GM19372 (cell line): Measurements from ENCODE around the gene MTMR8.
"Not testable (repeated sequence)": the region's sequence is repeated elsewhere in the genome, so short reads cannot be mapped to it uniquely, and the experiment has no call there.

Experiments used
- ATAC-seq: cut with Tn5 transposase; IDR thresholded peaks from one replicate; pipeline ENCODE4 v1.9.1; 2021; ENCODE audit warnings: mild to moderate bottlenecking, low read depth, moderate library complexity; ENCODE audit not compliant: unreplicated experiment

Gene MTMR8

GRCh38 chrX:64394874-64395567 lies at the start of gene MTMR8:
Gene MTMR8, minus strand, starts transcription at chrX:64395452. Its CDS starts 89 bp downstream, at chrX:64395363.
- ATAC-seq, result peak; percentile 95

- ATAC-seq, result no peak
These were observed 44.3 kb upstream of the MTMR8 start for GRCh38 chrX:64439551-64439950.

- no peak for ATAC-seq
These were observed 42.4 kb upstream of the MTMR8 start for GRCh38 chrX:64437665-64438064.

DNA sequence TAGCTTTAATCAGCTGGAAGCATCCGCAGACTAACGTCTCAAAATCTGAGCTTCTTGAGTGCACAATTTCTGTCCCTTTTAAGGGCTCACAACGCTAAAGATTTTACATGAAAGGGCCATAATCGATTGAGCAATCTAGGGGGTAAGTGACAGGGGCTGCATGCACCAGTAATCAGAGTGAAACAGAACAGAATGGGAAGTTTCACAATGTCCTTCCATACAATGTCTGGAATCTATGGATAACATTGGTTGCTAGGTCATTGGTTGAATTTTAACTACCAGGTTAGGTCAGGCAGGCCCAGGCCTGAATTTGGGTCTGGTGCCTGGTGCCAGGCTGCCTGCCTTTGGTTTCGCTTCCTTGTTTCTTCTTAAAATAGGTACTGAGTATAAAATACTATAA lies 42.0 kb upstream of the MTMR8 start:
- ATAC-seq, result no peak

DNA sequence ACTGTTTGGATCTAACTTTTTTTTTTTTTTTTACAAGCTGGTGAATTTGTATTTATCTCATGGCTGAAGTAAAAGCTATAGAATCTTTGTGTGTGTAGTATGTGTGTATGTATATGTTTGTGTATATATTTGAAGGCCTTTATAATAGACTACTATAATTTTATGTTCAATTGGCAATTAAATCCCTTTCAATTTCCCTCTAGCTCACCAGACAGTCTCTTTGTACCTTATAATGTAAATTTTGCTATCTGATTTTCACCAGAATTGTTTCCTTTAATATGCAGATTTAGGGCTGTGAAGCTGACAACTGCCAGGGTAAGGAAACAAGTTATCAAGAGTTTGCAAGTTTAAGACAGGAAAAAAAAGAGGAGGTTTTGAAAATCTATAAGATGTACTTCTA lies 33.1 kb upstream of the MTMR8 start:
- ATAC-seq, result no peak

GRCh38 chrX:64427787-64428186 lies 32.5 kb upstream of the MTMR8 start:
- ATAC-seq, result peak; percentile 72

- ATAC-seq, result no peak
These were observed 32.0 kb upstream of the MTMR8 start for GRCh38 chrX:64427281-64427680.

- not testable (repeated sequence) for ATAC-seq
These were observed 14.5 kb upstream of the MTMR8 start for GRCh38 chrX:64409730-64410129.

GRCh38 chrX:64398088-64398487 lies 2.8 kb upstream of the MTMR8 start:
- ATAC-seq, result no peak

DNA sequence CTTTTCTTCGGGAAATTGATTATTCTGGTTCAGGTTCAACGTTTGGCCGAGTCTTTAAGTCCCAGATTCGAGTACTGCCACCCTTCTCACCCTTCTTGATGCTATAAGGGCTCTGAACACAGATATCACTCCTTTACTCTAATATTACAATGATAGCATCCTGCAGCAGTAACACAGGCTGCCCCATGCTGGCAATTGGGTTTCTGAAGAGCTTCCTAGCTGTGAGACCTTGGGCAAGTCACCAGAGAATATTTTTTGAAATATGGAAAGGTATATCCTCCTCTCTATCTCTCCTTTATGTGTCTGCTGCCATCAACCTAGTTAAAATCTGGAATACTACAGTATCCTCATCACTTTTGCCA lies 297 bp upstream of the MTMR8 start:
- peak; percentile 18 for ATAC-seq

DNA sequence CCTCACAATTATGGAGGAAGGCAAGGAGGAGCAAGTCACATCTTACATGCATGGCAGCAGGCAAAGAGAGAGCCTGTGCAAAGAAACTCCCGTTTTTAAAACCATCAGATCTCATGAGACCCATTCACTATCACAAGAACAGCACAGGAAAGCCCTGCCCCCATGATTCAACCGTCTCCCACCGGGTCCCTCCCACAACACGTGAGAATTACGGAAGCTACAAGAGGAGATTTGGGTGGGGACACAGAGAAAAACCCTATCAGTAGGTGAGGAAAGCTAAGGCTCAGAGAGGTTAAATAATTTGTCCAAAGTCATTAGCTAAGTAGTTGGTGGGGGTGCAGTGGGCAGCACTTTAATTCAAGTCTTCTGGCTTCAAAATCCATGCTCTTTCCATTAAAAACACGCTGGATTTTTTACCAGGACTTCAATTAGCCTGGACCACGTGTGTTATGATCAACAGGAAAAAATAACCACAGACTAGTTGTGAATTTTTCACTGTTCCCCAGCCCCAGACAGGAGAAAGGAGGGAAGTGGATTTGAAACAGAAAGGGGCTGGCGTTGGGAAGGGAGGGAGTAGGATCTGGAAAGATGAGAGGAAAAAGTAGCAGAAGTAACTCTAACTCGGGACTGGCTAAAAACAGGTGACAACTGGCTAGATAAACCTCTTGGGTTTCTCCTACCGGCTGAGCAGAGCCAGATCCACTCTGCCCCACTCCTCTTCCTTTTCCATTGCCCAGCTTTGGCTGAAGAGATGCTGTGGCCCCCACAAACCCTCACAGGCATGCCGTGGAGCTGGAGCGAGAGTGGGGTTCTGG lies 986 bp downstream of the MTMR8 start:
- ATAC-seq, result no peak

DNA sequence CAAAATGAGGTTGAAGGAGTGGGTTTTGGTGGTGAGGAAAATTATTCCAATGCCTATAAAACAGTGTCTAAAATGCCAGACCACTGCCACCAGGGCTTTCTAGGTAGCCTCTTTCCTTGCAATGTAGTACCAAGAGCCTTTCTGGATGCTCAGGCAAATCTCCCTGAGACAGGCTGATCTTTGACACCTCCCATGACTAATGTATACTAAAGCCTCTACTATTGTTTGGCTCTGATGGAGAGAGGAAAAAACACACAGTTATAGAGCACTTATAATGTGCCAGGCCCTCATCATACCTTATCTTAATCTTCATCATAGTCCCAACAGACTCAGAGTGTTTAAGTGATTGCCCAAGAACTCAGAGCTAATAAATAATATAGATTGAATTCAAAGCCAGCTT lies 5.8 kb downstream of the MTMR8 start:
- no peak for ATAC-seq

- ATAC-seq, result not testable (repeated sequence)
These were observed 14.5 kb downstream of the MTMR8 start for GRCh38 chrX:64380789-64381188.

DNA sequence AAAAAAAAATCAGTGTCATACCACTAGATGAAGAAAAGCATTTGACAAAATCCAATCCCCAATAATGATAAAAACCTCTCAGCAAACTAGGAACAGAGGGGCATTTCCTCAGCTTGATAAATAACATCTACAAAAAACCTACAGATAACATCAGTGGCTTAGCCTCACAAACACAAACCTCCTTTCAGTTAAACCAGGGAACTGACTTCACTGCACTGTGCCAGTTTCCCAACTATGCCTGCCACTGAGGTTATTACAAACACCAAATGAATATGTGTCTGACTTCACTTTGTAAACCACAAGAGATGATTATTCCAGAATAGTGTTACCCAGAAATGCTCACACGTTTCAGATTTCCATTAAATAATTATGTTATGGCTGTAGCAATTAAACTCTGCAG lies 15.3 kb downstream of the MTMR8 start:
- ATAC-seq, result no peak

- ATAC-seq, result no peak
These were observed 17.5 kb downstream of the MTMR8 start for GRCh38 chrX:64377753-64378152.

- no peak for ATAC-seq
These were observed 43.2 kb downstream of the MTMR8 start for GRCh38 chrX:64352081-64352480.

- no peak for ATAC-seq
These were observed 44.7 kb downstream of the MTMR8 start for GRCh38 chrX:64350521-64350920.

DNA sequence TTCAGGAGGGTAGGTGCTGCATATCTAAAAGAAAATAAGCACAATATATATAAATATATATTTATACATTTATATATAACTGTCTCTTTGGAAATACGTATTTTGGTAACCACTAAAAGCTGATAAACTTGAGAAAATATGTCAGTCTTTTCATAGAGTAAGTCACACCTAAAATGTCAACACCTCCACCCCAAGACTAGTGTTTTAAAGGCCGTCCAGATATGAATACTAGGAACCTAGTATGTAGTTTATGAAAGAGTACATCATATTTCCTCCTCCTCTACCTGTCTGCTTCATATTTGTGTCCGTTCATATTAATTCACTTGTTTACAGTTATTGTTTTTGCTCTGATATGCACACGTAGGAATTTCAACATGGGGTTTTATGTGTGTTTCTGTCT lies 45.2 kb downstream of the MTMR8 start:
- ATAC-seq, result no peak

DNA sequence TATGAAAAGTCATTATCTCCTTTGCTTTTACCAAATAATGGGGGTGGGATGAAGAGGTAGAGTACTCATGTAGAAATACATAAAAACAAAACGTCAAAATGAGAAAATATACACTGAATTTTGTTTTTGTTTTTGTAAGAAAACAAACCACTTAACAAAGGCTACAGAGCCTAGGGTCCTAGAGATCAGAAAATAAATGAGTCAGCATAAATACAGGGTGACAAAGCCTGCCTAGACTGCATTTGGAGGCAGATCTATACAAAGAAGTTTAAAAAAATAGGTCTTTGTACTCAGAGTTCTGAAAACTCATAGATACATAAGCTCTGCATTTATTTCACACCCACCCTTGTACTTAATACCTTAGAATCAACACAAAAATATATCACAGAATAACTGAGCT lies 52.4 kb downstream of the MTMR8 start:
- ATAC-seq, result no peak

- ATAC-seq, result no peak
These were observed 57.0 kb downstream of the MTMR8 start for GRCh38 chrX:64338296-64338695.

- ATAC-seq, result no peak
These were observed 60.8 kb downstream of the MTMR8 start for GRCh38 chrX:64334467-64334866.

GRCh38 chrX:64330284-64330683 lies 65.0 kb downstream of the MTMR8 start:
- no peak for ATAC-seq
